ENCODE results near the gene RAD18.

The RAD18 gene

GRCh38 chr3:8938021-8938420 lies 25.3 kb downstream of the RAD18 start:
- H2AFZ ChIP-seq (ENCODE audit: low read length): no peak overlapping the region
- no peak for DNase-seq
- no peaks in the 10 kb centered on the region for H3K9me3 ChIP-seq (replicated peaks; ENCODE audit: insufficient read depth, low read length)
- no peaks in the 10 kb centered on the region for H3F3A ChIP-seq (ENCODE audit: insufficient read depth, low read length)
- no peak overlapping the region for H3K4me3 ChIP-seq (ENCODE audit: low read length)
- no peaks in the 10 kb centered on the region for H3K79me2 ChIP-seq (ENCODE audit: low read length)
- no peaks in the 10 kb centered on the region for H3K9me2 ChIP-seq (replicated peaks; ENCODE audit: insufficient read depth, low read length)
- no peak overlapping the region for H3K9ac ChIP-seq (ENCODE audit: low read length)
- H3K36me3 ChIP-seq (replicated peaks; ENCODE audit: insufficient read depth, low read length): peaks cover 9% of the 10 kb centered on the region; the same call in 1 of the 2 replicates
- H3K27ac ChIP-seq (ENCODE audit: low read length): no peak overlapping the region
- no peaks in the 10 kb centered on the region for H4K20me1 ChIP-seq (ENCODE audit: insufficient read depth, low read length)
- H3K4me2 ChIP-seq (ENCODE audit: low read depth, low read length): no peak overlapping the region
- no peaks in the 10 kb centered on the region for H3K27me3 ChIP-seq (replicated peaks; ENCODE audit: insufficient read depth, low read length)
- no peaks in the 10 kb centered on the region for H3K4me1 ChIP-seq (ENCODE audit: low read length)
- TF ChIP-seq, protein P1, sequence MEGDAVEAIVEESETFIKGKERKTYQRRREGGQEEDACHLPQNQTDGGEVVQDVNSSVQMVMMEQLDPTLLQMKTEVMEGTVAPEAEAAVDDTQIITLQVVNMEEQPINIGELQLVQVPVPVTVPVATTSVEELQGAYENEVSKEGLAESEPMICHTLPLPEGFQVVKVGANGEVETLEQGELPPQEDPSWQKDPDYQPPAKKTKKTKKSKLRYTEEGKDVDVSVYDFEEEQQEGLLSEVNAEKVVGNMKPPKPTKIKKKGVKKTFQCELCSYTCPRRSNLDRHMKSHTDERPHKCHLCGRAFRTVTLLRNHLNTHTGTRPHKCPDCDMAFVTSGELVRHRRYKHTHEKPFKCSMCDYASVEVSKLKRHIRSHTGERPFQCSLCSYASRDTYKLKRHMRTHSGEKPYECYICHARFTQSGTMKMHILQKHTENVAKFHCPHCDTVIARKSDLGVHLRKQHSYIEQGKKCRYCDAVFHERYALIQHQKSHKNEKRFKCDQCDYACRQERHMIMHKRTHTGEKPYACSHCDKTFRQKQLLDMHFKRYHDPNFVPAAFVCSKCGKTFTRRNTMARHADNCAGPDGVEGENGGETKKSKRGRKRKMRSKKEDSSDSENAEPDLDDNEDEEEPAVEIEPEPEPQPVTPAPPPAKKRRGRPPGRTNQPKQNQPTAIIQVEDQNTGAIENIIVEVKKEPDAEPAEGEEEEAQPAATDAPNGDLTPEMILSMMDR (IDR thresholded peaks at IDR 0.05; ENCODE audit: low read length): peak; percentile 34
- TF ChIP-seq EZH2phosphoT487 (IDR thresholded peaks at IDR 0.05; ENCODE audit: low read length) (no peak), EZH2 (optimal IDR thresholded peaks at IDR 0.05; ENCODE audit: low read depth, low read length) (no peak)

- Histone ChIP-seq H3K9me3 (replicated peaks; ENCODE audit: insufficient read depth, low read length) (no peaks in the 10 kb centered on the region), H3K27me3 (replicated peaks; ENCODE audit: insufficient read depth, low read length) (no peaks in the 10 kb centered on the region), H3F3A (ENCODE audit: insufficient read depth, low read length) (no peaks in the 10 kb centered on the region), H3K4me3 (ENCODE audit: low read length) (no peak overlapping the region), H3K27ac (ENCODE audit: low read length) (no peak overlapping the region), H3K79me2 (ENCODE audit: low read length) (no peaks in the 10 kb centered on the region), H3K4me1 (ENCODE audit: low read length) (no peaks in the 10 kb centered on the region), H3K4me2 (ENCODE audit: low read depth, low read length) (no peak overlapping the region), H3K36me3 (replicated peaks; ENCODE audit: insufficient read depth, low read length) (peaks cover 9% of the 10 kb centered on the region; the same call in 1 of the 2 replicates), H3K9ac (ENCODE audit: low read length) (no peak overlapping the region), H4K20me1 (ENCODE audit: insufficient read depth, low read length) (no peaks in the 10 kb centered on the region), H3K9me2 (replicated peaks; ENCODE audit: insufficient read depth, low read length) (no peaks in the 10 kb centered on the region), H2AFZ (ENCODE audit: low read length) (no peak overlapping the region)
- TF ChIP-seq EZH2 (optimal IDR thresholded peaks at IDR 0.05; ENCODE audit: low read depth, low read length) (no peak), EZH2phosphoT487 (IDR thresholded peaks at IDR 0.05; ENCODE audit: low read length) (no peak)
- TF ChIP-seq, protein P1 (IDR thresholded peaks at IDR 0.05; ENCODE audit: low read length): no peak
- no peak for DNase-seq
These were observed 25.9 kb downstream of the RAD18 start for GRCh38 chr3:8937064-8938020.

DNA sequence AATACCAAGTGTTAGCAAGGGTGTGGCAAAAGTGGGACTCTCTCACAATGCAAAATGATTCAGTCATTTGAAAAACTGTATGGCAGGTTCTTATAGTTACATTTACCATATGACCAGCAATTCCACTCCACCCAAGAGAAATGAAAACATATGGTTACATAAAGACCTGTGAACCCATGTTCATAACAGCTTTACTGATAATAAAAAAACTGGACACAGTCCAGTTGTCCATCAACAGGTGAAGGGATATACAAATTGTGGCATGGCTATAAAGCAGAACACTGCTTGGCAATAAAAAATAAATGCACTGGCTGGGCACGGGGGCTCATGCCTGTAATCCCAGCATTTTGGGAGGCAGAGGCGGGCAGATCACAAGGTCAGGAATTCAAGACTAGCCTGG lies 30.8 kb downstream of the RAD18 start:
- H3K36me3 ChIP-seq (replicated peaks; ENCODE audit: insufficient read depth, low read length): no peaks in the 10 kb centered on the region
- H3K9me3 ChIP-seq (replicated peaks; ENCODE audit: insufficient read depth, low read length): no peaks in the 10 kb centered on the region
- no peak overlapping the region for H2AFZ ChIP-seq (ENCODE audit: low read length)
- no peak for DNase-seq
- H3K4me3 ChIP-seq (ENCODE audit: low read length): no peak overlapping the region
- no peaks in the 10 kb centered on the region for H3K4me1 ChIP-seq (ENCODE audit: low read length)
- no peaks in the 10 kb centered on the region for H3K9me2 ChIP-seq (replicated peaks; ENCODE audit: insufficient read depth, low read length)
- no peak overlapping the region for H3K27ac ChIP-seq (ENCODE audit: low read length)
- H3F3A ChIP-seq (ENCODE audit: insufficient read depth, low read length): no peaks in the 10 kb centered on the region
- TF ChIP-seq EZH2 (optimal IDR thresholded peaks at IDR 0.05; ENCODE audit: low read depth, low read length) (no peak), EZH2phosphoT487 (IDR thresholded peaks at IDR 0.05; ENCODE audit: low read length) (no peak)
- TF ChIP-seq, protein P1 (IDR thresholded peaks at IDR 0.05; ENCODE audit: low read length): no peak
- no peak overlapping the region for H3K4me2 ChIP-seq (ENCODE audit: low read depth, low read length)
- no peaks in the 10 kb centered on the region for H3K27me3 ChIP-seq (replicated peaks; ENCODE audit: insufficient read depth, low read length)
- no peaks in the 10 kb centered on the region for H3K79me2 ChIP-seq (ENCODE audit: low read length)
- no peak overlapping the region for H3K9ac ChIP-seq (ENCODE audit: low read length)
- H4K20me1 ChIP-seq (ENCODE audit: insufficient read depth, low read length): no peaks in the 10 kb centered on the region
